H1 (cell line): ENCODE measurements around the gene UBA6.

Experiments
- CREB1 ChIP-seq: IDR thresholded peaks from 2 replicates; pipeline ENCODE4 v1.6.1; 2012; ENCODE audit warnings: inconsistent platforms
- EP300 ChIP-seq, 2 experiments: IDR thresholded peaks; 1 replicate in 1 of 2; 2 replicates in 1 of 2; pipeline ENCODE4 v1.6.1; 2011 to 2012; ENCODE audit warnings: low read depth in 2 of 2, low read length in 2 of 2, mild to moderate bottlenecking in 2 of 2, borderline replicate concordance in 1 of 2, inconsistent platforms in 1 of 2, moderate library complexity in 1 of 2
- EZH2 ChIP-seq: fragments of 200-600 bp; sonication (generic); IDR thresholded peaks from 2 replicates; pipeline ENCODE4 v1.7.1; 2012; ENCODE audit warnings: low read depth, mild to moderate bottlenecking, moderate library complexity, low read length, inconsistent platforms; ENCODE audit not compliant: severe bottlenecking
- HDAC6 ChIP-seq: IDR thresholded peaks from one replicate; pipeline ENCODE4 v1.7.1; 2012; ENCODE audit warnings: low read depth, mild to moderate bottlenecking, inconsistent platforms, low read length, moderate library complexity
- KDM1A ChIP-seq: fragments of 200-600, 300-600 bp; sonication (generic); IDR thresholded peaks from 2 replicates; pipeline ENCODE4 v1.7.1; 2016; ENCODE audit warnings: mild to moderate bottlenecking, low read length, borderline replicate concordance
- RBBP5 ChIP-seq: IDR thresholded peaks from 2 replicates; pipeline ENCODE4 v1.7.1; 2012; ENCODE audit warnings: low read depth, mild to moderate bottlenecking, inconsistent platforms, low read length, moderate library complexity, borderline replicate concordance
- RNF2 ChIP-seq: fragments of 200-900, 300-1000 bp; sonication (generic); IDR thresholded peaks from 2 replicates; pipeline ENCODE4 v1.7.1; 2016; ENCODE audit warnings: borderline replicate concordance, low read depth, mild to moderate bottlenecking, antibody characterized with exemption, low read length; ENCODE audit not compliant: poor library complexity, severe bottlenecking; ENCODE audit errors: missing control alignments
- YY1 ChIP-seq: IDR thresholded peaks from 2 replicates; pipeline ENCODE4 v1.6.1; 2011; ENCODE audit warnings: low read depth, mild to moderate bottlenecking, low read length
- TF ChIP-seq, protein P1 (sequence below): IDR thresholded peaks from 2 replicates; pipeline ENCODE4 v1.6.1; 2011; ENCODE audit warnings: low read depth, mild to moderate bottlenecking, low read length; ENCODE audit not compliant: insufficient read depth
- TF ChIP-seq, protein P2 (sequence below), 3 experiments: IDR thresholded peaks; 1 replicate in 2 of 3; 2 replicates in 1 of 3; pipeline versions ENCODE4 v1.5.1 to v1.6.1; 2011; ENCODE audit warnings: low read length in 3 of 3, mild to moderate bottlenecking in 3 of 3, inconsistent platforms in 2 of 3, low read depth in 1 of 3, moderate library complexity in 1 of 3; ENCODE audit not compliant: insufficient read depth in 1 of 3; ENCODE audit errors: control extremely low read depth in 1 of 3
- TF ChIP-seq, protein P3 (sequence below): IDR thresholded peaks from 2 replicates; pipeline ENCODE4 v1.6.1; 2011; ENCODE audit warnings: low read length, improper control_type of control experiment

DNA sequence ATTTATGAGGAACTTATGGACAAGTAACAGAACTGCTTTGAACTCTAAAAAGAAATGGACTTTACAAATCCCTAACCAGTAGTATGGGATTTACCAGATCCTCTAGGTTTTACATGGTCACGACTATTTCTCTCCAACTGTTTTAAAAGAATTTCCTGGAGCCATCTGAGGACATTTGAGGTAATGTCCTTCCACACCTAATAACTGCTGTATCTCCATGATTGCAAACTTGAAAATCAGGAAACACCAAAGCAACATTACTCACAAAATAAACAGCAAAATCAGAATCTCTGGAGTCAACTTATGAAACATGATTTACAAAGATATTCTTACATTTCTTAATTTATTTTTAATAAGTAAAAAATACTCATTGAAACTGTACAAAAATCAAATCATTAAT, 84.5 kb downstream of the UBA6 start:
- TF ChIP-seq, protein P1, sequence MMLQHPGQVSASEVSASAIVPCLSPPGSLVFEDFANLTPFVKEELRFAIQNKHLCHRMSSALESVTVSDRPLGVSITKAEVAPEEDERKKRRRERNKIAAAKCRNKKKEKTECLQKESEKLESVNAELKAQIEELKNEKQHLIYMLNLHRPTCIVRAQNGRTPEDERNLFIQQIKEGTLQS, result no peak
- TF ChIP-seq HDAC6 (no peak), EP300 (IDR thresholded peaks at IDR 0.05; ENCODE audit: borderline replicate concordance in 1 of 2, low read depth in 2 of 2, low read length in 2 of 2) (no peak), YY1 (no peak), EZH2 (no peak), CREB1 (no peak), RNF2 (no peak), KDM1A (no peak), RBBP5 (no peak)
- TF ChIP-seq, protein P2, sequence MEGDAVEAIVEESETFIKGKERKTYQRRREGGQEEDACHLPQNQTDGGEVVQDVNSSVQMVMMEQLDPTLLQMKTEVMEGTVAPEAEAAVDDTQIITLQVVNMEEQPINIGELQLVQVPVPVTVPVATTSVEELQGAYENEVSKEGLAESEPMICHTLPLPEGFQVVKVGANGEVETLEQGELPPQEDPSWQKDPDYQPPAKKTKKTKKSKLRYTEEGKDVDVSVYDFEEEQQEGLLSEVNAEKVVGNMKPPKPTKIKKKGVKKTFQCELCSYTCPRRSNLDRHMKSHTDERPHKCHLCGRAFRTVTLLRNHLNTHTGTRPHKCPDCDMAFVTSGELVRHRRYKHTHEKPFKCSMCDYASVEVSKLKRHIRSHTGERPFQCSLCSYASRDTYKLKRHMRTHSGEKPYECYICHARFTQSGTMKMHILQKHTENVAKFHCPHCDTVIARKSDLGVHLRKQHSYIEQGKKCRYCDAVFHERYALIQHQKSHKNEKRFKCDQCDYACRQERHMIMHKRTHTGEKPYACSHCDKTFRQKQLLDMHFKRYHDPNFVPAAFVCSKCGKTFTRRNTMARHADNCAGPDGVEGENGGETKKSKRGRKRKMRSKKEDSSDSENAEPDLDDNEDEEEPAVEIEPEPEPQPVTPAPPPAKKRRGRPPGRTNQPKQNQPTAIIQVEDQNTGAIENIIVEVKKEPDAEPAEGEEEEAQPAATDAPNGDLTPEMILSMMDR (IDR thresholded peaks at IDR 0.05; ENCODE audit: control extremely low read depth in 1 of 3, insufficient read depth in 1 of 3, low read depth in 1 of 3, low read length in 3 of 3), result no peak
- TF ChIP-seq, protein P3, sequence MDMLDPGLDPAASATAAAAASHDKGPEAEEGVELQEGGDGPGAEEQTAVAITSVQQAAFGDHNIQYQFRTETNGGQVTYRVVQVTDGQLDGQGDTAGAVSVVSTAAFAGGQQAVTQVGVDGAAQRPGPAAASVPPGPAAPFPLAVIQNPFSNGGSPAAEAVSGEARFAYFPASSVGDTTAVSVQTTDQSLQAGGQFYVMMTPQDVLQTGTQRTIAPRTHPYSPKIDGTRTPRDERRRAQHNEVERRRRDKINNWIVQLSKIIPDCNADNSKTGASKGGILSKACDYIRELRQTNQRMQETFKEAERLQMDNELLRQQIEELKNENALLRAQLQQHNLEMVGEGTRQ, result no peak
